Gastroesophageal sphincter (tissue), 3 donors: ENCODE measurements around the gene ALK.

ENCODE experiments used
- EP300 ChIP-seq: sonication (generic); formaldehyde crosslinking; IDR thresholded peaks from one replicate; pipeline ENCODE4 v1.6.1; 2017; ENCODE audit warnings: antibody characterized with exemption, mild to moderate bottlenecking
- POLR2A ChIP-seq, 2 donors: fragments of 450-650 bp; IDR thresholded peaks; one replicate each; pipeline ENCODE4 v1.6.1; 2017; ENCODE audit warnings: antibody characterized with exemption in 2 of 2, mild to moderate bottlenecking in 2 of 2, moderate library complexity in 1 of 2
- POLR2AphosphoS5 ChIP-seq: sonication (generic); formaldehyde crosslinking; IDR thresholded peaks from one replicate; pipeline ENCODE4 v1.6.1; 2017; ENCODE audit warnings: antibody characterized with exemption
- TF ChIP-seq, protein P1 (sequence below), 4 experiments: fragments of 200-600 bp in 2 of 4; fragments of 450-650 bp in 2 of 4; sonication (generic) in 1 of 4; IDR thresholded peaks; one replicate each; pipeline ENCODE4 v1.5.1; 2017 to 2019; ENCODE audit warnings: antibody characterized with exemption in 4 of 4, mild to moderate bottlenecking in 2 of 4, moderate library complexity in 2 of 4

DNA sequence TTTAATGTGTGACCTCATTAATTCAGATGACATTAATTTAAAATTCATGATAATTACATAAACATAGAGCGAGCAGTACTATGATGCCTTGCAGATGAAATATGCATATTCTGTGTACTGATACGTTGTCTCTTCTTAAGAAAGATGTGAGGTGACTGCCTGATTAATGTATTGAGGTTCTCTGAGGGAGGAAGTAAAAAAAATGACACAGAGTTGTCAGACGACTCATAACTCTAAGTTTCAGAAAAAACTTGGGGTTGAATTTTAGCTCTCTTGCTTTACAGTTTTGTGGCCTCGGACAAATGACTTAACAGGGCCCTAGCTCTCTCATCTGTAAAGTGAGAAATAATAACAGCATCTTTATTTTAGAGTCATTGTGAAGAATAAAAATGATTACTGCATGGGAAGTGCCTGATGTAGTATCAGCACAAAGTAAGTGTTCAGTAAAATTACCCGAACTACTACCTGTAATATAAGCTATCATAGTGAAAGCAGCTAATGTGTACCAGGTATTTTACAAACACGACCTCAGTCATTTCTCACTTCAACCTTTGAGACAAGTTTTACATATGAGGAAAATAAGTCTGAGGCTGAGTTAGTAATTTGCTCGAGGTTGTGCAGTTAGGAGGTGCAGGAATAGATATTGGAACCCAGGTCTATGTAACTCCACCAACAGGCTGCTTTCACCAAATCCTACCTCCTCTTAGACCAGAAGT, 65.3 kb downstream of the ALK start:
- TF ChIP-seq, protein P1, sequence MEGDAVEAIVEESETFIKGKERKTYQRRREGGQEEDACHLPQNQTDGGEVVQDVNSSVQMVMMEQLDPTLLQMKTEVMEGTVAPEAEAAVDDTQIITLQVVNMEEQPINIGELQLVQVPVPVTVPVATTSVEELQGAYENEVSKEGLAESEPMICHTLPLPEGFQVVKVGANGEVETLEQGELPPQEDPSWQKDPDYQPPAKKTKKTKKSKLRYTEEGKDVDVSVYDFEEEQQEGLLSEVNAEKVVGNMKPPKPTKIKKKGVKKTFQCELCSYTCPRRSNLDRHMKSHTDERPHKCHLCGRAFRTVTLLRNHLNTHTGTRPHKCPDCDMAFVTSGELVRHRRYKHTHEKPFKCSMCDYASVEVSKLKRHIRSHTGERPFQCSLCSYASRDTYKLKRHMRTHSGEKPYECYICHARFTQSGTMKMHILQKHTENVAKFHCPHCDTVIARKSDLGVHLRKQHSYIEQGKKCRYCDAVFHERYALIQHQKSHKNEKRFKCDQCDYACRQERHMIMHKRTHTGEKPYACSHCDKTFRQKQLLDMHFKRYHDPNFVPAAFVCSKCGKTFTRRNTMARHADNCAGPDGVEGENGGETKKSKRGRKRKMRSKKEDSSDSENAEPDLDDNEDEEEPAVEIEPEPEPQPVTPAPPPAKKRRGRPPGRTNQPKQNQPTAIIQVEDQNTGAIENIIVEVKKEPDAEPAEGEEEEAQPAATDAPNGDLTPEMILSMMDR (IDR thresholded peaks at IDR 0.05), result no peak
- TF ChIP-seq POLR2A (IDR thresholded peaks at IDR 0.05) (no peak), POLR2AphosphoS5 (no peak), EP300 (no peak)
